ENCODE measurements around the gene SDHB. TPM values are rescaled to one million over a fixed set of nuclear protein-coding genes. Genes with fewer than 3 reads are reported as not detected.

The SDHB gene
- polyA plus RNA-seq, 1 experiment: 232 TPM

- ChIA-PET POLR2A (no interaction called here), CTCF (interaction anchor here (1.1 to 1.5 kb wide), 2 partner anchors 15 to 26 kb away, joined by 3 to 5 read pairs; no protein-coding TSS in a partner anchor)
- no peak overlapping the region for H3K27ac ChIP-seq (ENCODE audit: low read depth, low read length)
- DNase-seq (ENCODE audit: low read depth, low spot score): no peak
- H3K4me3 ChIP-seq (ENCODE audit: low read depth, low read length): no peak overlapping the region
- H3K27me3 ChIP-seq (ENCODE audit: control insufficient read depth, insufficient read depth, low read length): no peaks in the 10 kb centered on the region
- no peaks in the 10 kb centered on the region; the same call in 1 of the 2 replicates for H3K9me3 ChIP-seq (ENCODE audit: control insufficient read depth, insufficient read depth, low read length)
- TF ChIP-seq CTCF (IDR thresholded peaks at IDR 0.05; ENCODE audit: low read depth, low read length): no peak
These were observed 76.5 kb downstream of the SDHB start for GRCh38 chr1:16977377-16977776.

GRCh38 chr1:16976966-16977365, 76.9 kb downstream of the SDHB start:
- CTCF ChIA-PET: no interaction called here
- H3K4me3 ChIP-seq (ENCODE audit: low read depth, low read length): no peak overlapping the region
- H3K27me3 ChIP-seq (ENCODE audit: control insufficient read depth, insufficient read depth, low read length): no peaks in the 10 kb centered on the region
- no peak overlapping the region for H3K27ac ChIP-seq (ENCODE audit: low read depth, low read length)
- no peak for DNase-seq (ENCODE audit: low read depth, low spot score)
- H3K9me3 ChIP-seq (ENCODE audit: control insufficient read depth, insufficient read depth, low read length): no peaks in the 10 kb centered on the region; the same call in 1 of the 2 replicates
- no peak for TF ChIP-seq CTCF (IDR thresholded peaks at IDR 0.05; ENCODE audit: low read depth, low read length)
- POLR2A ChIA-PET: no interaction called here

GRCh38 chr1:16975838-16976237, 78.0 kb downstream of the SDHB start:
- H3K27me3 ChIP-seq (ENCODE audit: control insufficient read depth, insufficient read depth, low read length): no peaks in the 10 kb centered on the region
- no peak for TF ChIP-seq CTCF (IDR thresholded peaks at IDR 0.05; ENCODE audit: low read depth, low read length)
- H3K9me3 ChIP-seq (ENCODE audit: control insufficient read depth, insufficient read depth, low read length): no peaks in the 10 kb centered on the region; the same call in 1 of the 2 replicates
- H3K27ac ChIP-seq (ENCODE audit: low read depth, low read length): no peak overlapping the region
- no peak overlapping the region for H3K4me3 ChIP-seq (ENCODE audit: low read depth, low read length)
- CTCF ChIA-PET: no interaction called here
- POLR2A ChIA-PET: no interaction called here
- no peak for DNase-seq (ENCODE audit: low read depth, low spot score)

GRCh38 chr1:16975211-16975610, 78.6 kb downstream of the SDHB start:
- CTCF ChIA-PET: no interaction called here
- Histone ChIP-seq H3K27ac (ENCODE audit: low read depth, low read length) (no peak overlapping the region), H3K9me3 (ENCODE audit: control insufficient read depth, insufficient read depth, low read length) (no peaks in the 10 kb centered on the region; the same call in 1 of the 2 replicates), H3K4me3 (ENCODE audit: low read depth, low read length) (no peak overlapping the region), H3K27me3 (ENCODE audit: control insufficient read depth, insufficient read depth, low read length) (no peaks in the 10 kb centered on the region)
- DNase-seq (ENCODE audit: low read depth, low spot score): no peak
- TF ChIP-seq CTCF (IDR thresholded peaks at IDR 0.05; ENCODE audit: low read depth, low read length): no peak
- POLR2A ChIA-PET: no interaction called here

- no peak overlapping the region for H3K27ac ChIP-seq (ENCODE audit: low read depth, low read length)
- H3K9me3 ChIP-seq (ENCODE audit: control insufficient read depth, insufficient read depth, low read length): peaks cover under 1% of the 10 kb centered on the region; the same call in 1 of the 2 replicates
- no peak for TF ChIP-seq CTCF (IDR thresholded peaks at IDR 0.05; ENCODE audit: low read depth, low read length)
- ChIA-PET CTCF (interaction anchor here (1.7 kb wide), 1 partner anchor 13 kb away, joined by 17 read pairs; no protein-coding TSS in a partner anchor), POLR2A (no interaction called here)
- H3K4me3 ChIP-seq (ENCODE audit: low read depth, low read length): no peak overlapping the region
- no peak for DNase-seq (ENCODE audit: low read depth, low spot score)
- no peaks in the 10 kb centered on the region for H3K27me3 ChIP-seq (ENCODE audit: control insufficient read depth, insufficient read depth, low read length)
These were observed 80.6 kb downstream of the SDHB start for GRCh38 chr1:16973215-16973614.

Data from AG04450 (cell line).